ENCODE results near the gene CNPY2. TPM values are rescaled to one million over a fixed set of nuclear protein-coding genes. Genes with fewer than 3 reads are reported as not detected.
A peak's percentile ranks its signal among the peaks of the same experiment; 100 is the strongest.
"Not testable (repeated sequence)": the region's sequence is repeated elsewhere in the genome, so short reads cannot be mapped to it uniquely, and the experiment has no call there.

The CNPY2 gene
- total RNA-seq, 1 donor from 2014 or later = 171 TPM

- no peak for DNase-seq (ENCODE audit: low spot score in 2 of 2, unreplicated experiment in 2 of 2)
- Mint-ChIP-seq H3K4me1 (peaks cover 7% of the 10 kb centered on the region), H3K4me3 (no peak overlapping the region), H3K36me3 (peaks cover 27% of the 10 kb centered on the region), H3K27me3 (ENCODE audit: low read depth) (no peaks in the 10 kb centered on the region), H3K9me3 (no peaks in the 10 kb centered on the region), H3K27ac (peak overlapping the region; percentile 27)
- TF ChIP-seq CTCF (IDR thresholded peaks at IDR 0.05; ENCODE audit: unreplicated experiment) = no peak
Observed at GRCh38 chr12:56271031-56271430, 44.8 kb downstream of the CNPY2 start.

GRCh38 chr12:56267443-56268071, 48.2 kb downstream of the CNPY2 start:
- Mint-ChIP-seq H3K27me3 (ENCODE audit: low read depth) (no peaks in the 10 kb centered on the region), H3K27ac (peak overlapping the region; percentile 34), H3K4me1 (peaks cover 8% of the 10 kb centered on the region), H3K4me3 (peak overlapping the region; percentile 72), H3K9me3 (no peaks in the 10 kb centered on the region), H3K36me3 (peaks cover 10% of the 10 kb centered on the region)
- DNase-seq (ENCODE audit: low spot score in 2 of 2, unreplicated experiment in 2 of 2) = no peak
- no peak for TF ChIP-seq CTCF (IDR thresholded peaks at IDR 0.05; ENCODE audit: unreplicated experiment)

- DNase-seq (ENCODE audit: low spot score in 2 of 2, unreplicated experiment in 2 of 2) = peak; percentile 63 to 85
- H3K4me1 Mint-ChIP-seq = peaks cover 8% of the 10 kb centered on the region
Observed at GRCh38 chr12:56266693-56267442, 48.9 kb downstream of the CNPY2 start, which contains the start of gene COQ10A. Gene COQ10A (plus strand): TSS chr12:56266942. CDS start chr12:56267119, 177 bp downstream.

GRCh38 chr12:56266068-56266692, 49.6 kb downstream of the CNPY2 start:
- not testable (repeated sequence) for DNase-seq (ENCODE audit: low spot score in 2 of 2, unreplicated experiment in 2 of 2); H3K27me3 Mint-ChIP-seq (ENCODE audit: low read depth); H3K4me1 Mint-ChIP-seq; H3K36me3 Mint-ChIP-seq; H3K9me3 Mint-ChIP-seq
- Mint-ChIP-seq H3K4me3 (peak overlapping the region; percentile 92), H3K27ac (peak overlapping the region; percentile 87)

More at GRCh38 chr12:56266693-56267442, 48.9 kb downstream of the CNPY2 start, which contains the start of gene COQ10A:
- peak; percentile 47 for TF ChIP-seq CTCF (IDR thresholded peaks at IDR 0.05; ENCODE audit: unreplicated experiment)
- peak within 1 kb of the TSS; percentile 92 for H3K4me3 Mint-ChIP-seq
- H3K9me3 Mint-ChIP-seq = no peaks in the 10 kb centered on the region
- peaks cover 10% of the 10 kb centered on the region for H3K36me3 Mint-ChIP-seq
- H3K27me3 Mint-ChIP-seq (ENCODE audit: low read depth) = no peaks in the 10 kb centered on the region
- H3K27ac Mint-ChIP-seq = peak within 1 kb of the TSS; percentile 87

- not testable (repeated sequence) for H3K36me3 Mint-ChIP-seq; H3K9me3 Mint-ChIP-seq; H3K4me3 Mint-ChIP-seq; DNase-seq (ENCODE audit: low spot score in 2 of 2, unreplicated experiment in 2 of 2); H3K27ac Mint-ChIP-seq; H3K27me3 Mint-ChIP-seq (ENCODE audit: low read depth)
- peaks cover 15% of the 10 kb centered on the region for H3K4me1 Mint-ChIP-seq
Observed at GRCh38 chr12:56262955-56263354, 52.8 kb downstream of the CNPY2 start.

- Mint-ChIP-seq H3K9me3 (no peaks in the 10 kb centered on the region), H3K27me3 (ENCODE audit: low read depth) (no peaks in the 10 kb centered on the region), H3K4me1 (peaks cover 19% of the 10 kb centered on the region), H3K27ac (no peak overlapping the region), H3K36me3 (no peaks in the 10 kb centered on the region), H3K4me3 (no peak overlapping the region)
- DNase-seq (ENCODE audit: low spot score in 2 of 2, unreplicated experiment in 2 of 2) = no peak
- no peak for TF ChIP-seq CTCF (IDR thresholded peaks at IDR 0.05; ENCODE audit: unreplicated experiment)
Observed at GRCh38 chr12:56261503-56262232, 54.1 kb downstream of the CNPY2 start.
